Measurements from ENCODE around the gene CUBN.

Gene CUBN

GRCh38 chr10:17084258-17084657 lies 45.4 kb downstream of the CUBN start:
- TF ChIP-seq ZFX (IDR thresholded peaks at IDR 0.05; ENCODE audit: borderline replicate concordance) (no peak), CTCF (IDR thresholded peaks at IDR 0.05) (no peak)
- no peak overlapping the region for H3K27ac ChIP-seq

DNA sequence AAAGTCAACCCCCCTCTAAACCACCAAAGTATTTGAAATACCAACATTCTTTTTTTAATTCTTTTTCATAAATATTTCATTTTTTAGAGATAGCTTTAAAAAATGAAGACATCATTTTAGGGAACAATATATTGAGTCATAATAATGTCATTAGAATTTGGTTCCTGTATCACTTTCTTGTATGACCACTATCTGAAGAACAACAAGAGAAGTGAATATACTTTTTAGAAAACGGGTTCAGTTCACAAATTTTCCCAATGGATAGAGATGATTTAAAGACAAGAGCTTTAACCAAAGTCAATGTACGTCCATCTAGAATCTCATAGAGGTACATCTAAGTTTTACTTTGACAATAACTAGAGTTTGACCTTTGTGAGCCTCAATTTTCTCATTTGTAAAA lies 48.2 kb downstream of the CUBN start:
- H3K27ac ChIP-seq: no peak overlapping the region
- TF ChIP-seq CTCF (IDR thresholded peaks at IDR 0.05): no peak
- no peak for TF ChIP-seq ZFX (IDR thresholded peaks at IDR 0.05; ENCODE audit: borderline replicate concordance)

DNA sequence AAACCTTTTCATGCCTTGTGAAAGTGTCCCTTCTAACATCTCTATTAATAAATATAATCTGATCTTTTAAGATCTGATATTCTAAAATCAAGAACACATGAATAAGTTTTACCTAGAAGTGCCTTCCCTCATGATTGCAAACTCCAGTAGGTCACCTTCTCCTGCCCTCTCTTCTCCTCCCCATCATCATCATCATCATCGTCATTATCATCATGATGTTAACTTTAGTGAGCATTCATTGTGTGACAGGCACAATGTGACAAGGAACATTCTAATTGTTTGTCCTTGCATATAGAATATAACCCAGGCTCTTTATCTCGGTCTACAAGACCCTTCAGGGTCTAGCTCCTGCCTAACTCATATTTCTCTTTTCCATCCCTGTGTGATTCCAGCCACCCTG lies 51.7 kb downstream of the CUBN start:
- no peak overlapping the region for H3K27ac ChIP-seq

GRCh38 chr10:17077346-17077781 lies 52.2 kb downstream of the CUBN start:
- H3K27ac ChIP-seq: no peak overlapping the region
- TF ChIP-seq ZFX (IDR thresholded peaks at IDR 0.05; ENCODE audit: borderline replicate concordance): no peak
- no peak for TF ChIP-seq CTCF (IDR thresholded peaks at IDR 0.05)

More for the DNA sequence above, 51.7 kb downstream of the CUBN start:
- TF ChIP-seq ZFX (IDR thresholded peaks at IDR 0.05; ENCODE audit: borderline replicate concordance) (no peak), CTCF (IDR thresholded peaks at IDR 0.05) (no peak)

DNA sequence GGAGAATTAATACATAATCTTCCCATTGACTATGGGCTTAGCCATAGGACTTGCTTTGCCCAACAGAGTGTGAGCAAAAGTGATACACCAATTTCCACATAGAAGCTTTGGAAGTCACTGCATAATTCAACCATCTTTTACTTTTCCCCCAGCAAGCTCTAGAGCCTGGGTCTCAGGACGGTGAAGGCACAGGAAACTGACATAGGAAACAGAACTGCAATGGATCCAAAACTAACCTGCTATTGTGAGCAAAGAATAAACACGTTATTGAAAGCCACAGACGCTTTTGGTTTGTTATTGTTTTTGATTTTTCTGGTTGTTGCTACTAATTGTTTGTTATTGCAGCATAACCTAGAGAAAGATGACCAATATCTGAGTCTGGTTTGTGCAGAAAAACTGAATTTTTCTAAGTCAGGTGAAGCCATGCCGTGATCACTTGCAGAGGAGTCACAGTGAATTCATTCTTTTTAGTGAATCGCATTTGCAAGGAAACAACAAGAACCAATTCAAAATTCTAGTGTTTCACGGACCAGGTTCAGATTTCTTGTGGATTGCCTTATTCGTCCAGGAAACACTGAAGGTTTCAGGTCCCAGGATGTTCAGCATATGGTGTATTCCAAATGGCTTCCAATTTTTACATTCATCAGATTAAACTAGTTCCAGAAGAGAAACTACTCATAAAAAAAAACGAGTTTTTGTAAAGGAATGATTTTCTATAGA lies 52.8 kb downstream of the CUBN start:
- no peak overlapping the region for H3K27ac ChIP-seq

DNA sequence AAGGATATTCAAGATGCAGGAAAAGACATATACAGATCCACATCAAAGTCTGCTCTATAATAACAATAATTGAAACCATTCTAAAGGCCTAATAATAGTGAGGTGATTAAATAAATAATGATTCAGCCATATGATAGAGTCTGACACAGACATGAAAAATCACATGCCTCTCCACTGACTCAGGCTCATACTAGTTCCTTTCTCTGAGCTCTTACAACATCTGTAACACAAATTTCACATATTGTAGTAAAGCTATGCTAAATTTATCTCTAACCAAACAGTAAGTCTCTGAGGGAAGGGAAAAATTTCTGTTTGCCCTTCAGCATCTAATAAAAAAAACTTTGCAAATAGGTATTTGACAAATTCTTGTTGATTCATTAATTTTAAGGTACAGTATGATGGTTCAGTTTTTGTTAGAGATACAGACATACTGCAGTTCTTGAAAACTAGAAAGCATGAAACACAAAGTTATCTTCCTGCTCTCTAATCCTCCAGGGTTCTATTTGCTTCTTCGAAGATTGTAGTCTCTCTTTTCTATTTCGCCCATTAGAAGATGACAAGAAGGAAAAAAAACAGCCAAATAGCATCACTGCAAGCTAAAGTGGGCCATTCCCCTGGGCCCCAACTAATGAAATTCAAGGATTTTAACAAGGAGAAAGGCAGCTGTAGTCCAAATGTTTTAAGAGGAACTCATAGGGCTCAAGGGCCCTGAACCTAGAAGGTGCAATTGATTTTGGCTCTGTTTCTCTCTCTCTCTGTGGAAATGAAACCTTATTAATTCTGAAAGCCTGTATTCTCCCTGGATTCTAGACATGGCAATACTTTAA lies 53.9 kb downstream of the CUBN start:
- no peak for TF ChIP-seq CTCF (IDR thresholded peaks at IDR 0.05)
- no peak for TF ChIP-seq ZFX (IDR thresholded peaks at IDR 0.05; ENCODE audit: borderline replicate concordance)
- H3K27ac ChIP-seq: no peak overlapping the region

More for the DNA sequence above, 52.8 kb downstream of the CUBN start:
- TF ChIP-seq ZFX (IDR thresholded peaks at IDR 0.05; ENCODE audit: borderline replicate concordance) (no peak), CTCF (IDR thresholded peaks at IDR 0.05) (no peak)

DNA sequence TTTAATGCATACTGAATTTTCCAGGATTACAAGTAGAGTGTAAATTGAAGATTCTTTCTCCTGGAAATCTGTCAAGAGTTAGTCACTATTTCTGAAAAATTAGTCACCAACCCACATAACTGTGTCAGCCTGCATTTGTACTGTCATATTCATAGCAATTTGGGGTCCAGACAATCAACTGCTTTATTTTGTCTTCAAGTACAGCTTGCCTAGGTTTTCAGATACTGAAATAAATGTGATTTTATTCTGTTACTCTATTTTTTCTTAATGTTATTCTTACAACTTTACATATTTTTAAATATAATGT lies 55.1 kb downstream of the CUBN start:
- H3K27ac ChIP-seq: no peak overlapping the region
- TF ChIP-seq ZFX (IDR thresholded peaks at IDR 0.05; ENCODE audit: borderline replicate concordance): no peak
- no peak for TF ChIP-seq CTCF (IDR thresholded peaks at IDR 0.05)

Measured in 22Rv1 (cell line).